NCI-H146 treated with DMSO at 0.1 percent for 48 hours (cell line): ENCODE measurements around the gene PCNX1.
"Not testable (repeated sequence)": the region's sequence is repeated elsewhere in the genome, so short reads cannot be mapped to it uniquely, and the experiment has no call there.

Experiments used
- DNase-seq: peaks from one replicate; lab custom pipeline; 2025; ENCODE audit not compliant: unreplicated experiment; lab: John Stamatoyannopoulos, UW

The PCNX1 gene

GRCh38 chr14:71063351-71063750 is 156.1 kb downstream of the PCNX1 start:
- no peak for DNase-seq

GRCh38 chr14:71064747-71065146 is 157.5 kb downstream of the PCNX1 start:
- not testable (repeated sequence) for DNase-seq

GRCh38 chr14:71070169-71070568 is 162.9 kb downstream of the PCNX1 start:
- no peak for DNase-seq

GRCh38 chr14:71071042-71071441 is 163.8 kb downstream of the PCNX1 start:
- no peak for DNase-seq

- DNase-seq, result no peak
These were observed 169.3 kb downstream of the PCNX1 start for GRCh38 chr14:71076462-71077092.

GRCh38 chr14:71078500-71078899 is 171.2 kb downstream of the PCNX1 start:
- DNase-seq, result no peak

GRCh38 chr14:71086567-71086966 is 179.3 kb downstream of the PCNX1 start:
- DNase-seq, result no peak

GRCh38 chr14:71089971-71090370 is 182.7 kb downstream of the PCNX1 start:
- DNase-seq, result no peak

- DNase-seq, result no peak
These were observed 187.5 kb downstream of the PCNX1 start for GRCh38 chr14:71094722-71095121.

GRCh38 chr14:71096947-71097346 is 189.7 kb downstream of the PCNX1 start:
- no peak for DNase-seq

GRCh38 chr14:71103662-71104484 is 196.6 kb downstream of the PCNX1 start:
- peak; percentile 8 for DNase-seq

- DNase-seq, result no peak
These were observed 197.9 kb downstream of the PCNX1 start for GRCh38 chr14:71105177-71105576.

- DNase-seq, result no peak
These were observed 200.7 kb downstream of the PCNX1 start for GRCh38 chr14:71107921-71108320.

- DNase-seq, result no peak
These were observed 201.3 kb downstream of the PCNX1 start for GRCh38 chr14:71108398-71109119.

- no peak for DNase-seq
These were observed 206.1 kb downstream of the PCNX1 start for GRCh38 chr14:71113376-71113775.

GRCh38 chr14:71114565-71114964 is 207.3 kb downstream of the PCNX1 start:
- DNase-seq, result no peak

GRCh38 chr14:71115306-71115705 is 208.0 kb downstream of the PCNX1 start:
- DNase-seq, result no peak

- no peak for DNase-seq
These were observed 208.7 kb downstream of the PCNX1 start for GRCh38 chr14:71115821-71116567.

- DNase-seq, result no peak
These were observed 209.4 kb downstream of the PCNX1 start for GRCh38 chr14:71116568-71117122.

GRCh38 chr14:71117839-71118743 is 210.8 kb downstream of the PCNX1 start:
- DNase-seq, result no peak
